Hematopoietic multipotent progenitor cell treated with erythropoietin and hydrocortisone succinate and interleukin-3 and kit ligand, for 6 days (in vitro differentiated cells): Measurements from ENCODE around the gene FGF14.
"Not testable (repeated sequence)": the region's sequence is repeated elsewhere in the genome, so short reads cannot be mapped to it uniquely, and the experiment has no call there.

Experiments
- DNase-seq: peaks from one replicate; pipeline ENCODE4 v3.0.0-alpha.2; 2015

FGF14 gene

GRCh38 chr13:101837778-101838177 is 564.1 kb downstream of the FGF14 start:
- not testable (repeated sequence) for DNase-seq

GRCh38 chr13:101837288-101837687 is 564.6 kb downstream of the FGF14 start:
- DNase-seq, result no peak

- no peak for DNase-seq
Measured at GRCh38 chr13:101835920-101836319, 565.9 kb downstream of the FGF14 start.

GRCh38 chr13:101833671-101834070 is 568.2 kb downstream of the FGF14 start:
- no peak for DNase-seq

- no peak for DNase-seq
Measured at GRCh38 chr13:101830035-101830434, 571.8 kb downstream of the FGF14 start.

- no peak for DNase-seq
Measured at GRCh38 chr13:101829484-101829883, 572.4 kb downstream of the FGF14 start.

- no peak for DNase-seq
Measured at GRCh38 chr13:101828119-101828518, 573.7 kb downstream of the FGF14 start.

GRCh38 chr13:101817898-101818297 is 584.0 kb downstream of the FGF14 start:
- DNase-seq, result no peak

- no peak for DNase-seq
Measured at GRCh38 chr13:101811881-101812280, 590.0 kb downstream of the FGF14 start.

GRCh38 chr13:101811284-101811839 is 590.5 kb downstream of the FGF14 start:
- DNase-seq, result no peak

GRCh38 chr13:101799196-101799595 is 602.7 kb downstream of the FGF14 start:
- DNase-seq, result no peak

- DNase-seq, result no peak
Measured at GRCh38 chr13:101798437-101798836, 603.4 kb downstream of the FGF14 start.

GRCh38 chr13:101795460-101795859 is 606.4 kb downstream of the FGF14 start:
- no peak for DNase-seq

- DNase-seq, result no peak
Measured at GRCh38 chr13:101795025-101795424, 606.8 kb downstream of the FGF14 start.

GRCh38 chr13:101792189-101792588 is 609.7 kb downstream of the FGF14 start:
- DNase-seq, result no peak

- DNase-seq, result peak; percentile 16
Measured at GRCh38 chr13:101785858-101786257, 616.0 kb downstream of the FGF14 start.

- DNase-seq, result no peak
Measured at GRCh38 chr13:101784313-101784712, 617.5 kb downstream of the FGF14 start.

GRCh38 chr13:101783554-101783953 is 618.3 kb downstream of the FGF14 start:
- DNase-seq, result no peak

GRCh38 chr13:101780211-101780610 is 621.6 kb downstream of the FGF14 start:
- DNase-seq, result no peak

- DNase-seq, result no peak
Measured at GRCh38 chr13:101779147-101779546, 622.7 kb downstream of the FGF14 start.

GRCh38 chr13:101775267-101775666 is 626.6 kb downstream of the FGF14 start:
- no peak for DNase-seq

- DNase-seq, result no peak
Measured at GRCh38 chr13:101774393-101774792, 627.5 kb downstream of the FGF14 start.

- no peak for DNase-seq
Measured at GRCh38 chr13:101773062-101773461, 628.8 kb downstream of the FGF14 start.

GRCh38 chr13:101767131-101767530 is 634.7 kb downstream of the FGF14 start:
- DNase-seq, result no peak

GRCh38 chr13:101763191-101763590 is 638.7 kb downstream of the FGF14 start:
- no peak for DNase-seq
